Caco-2 (cell line): ENCODE measurements around the gene TFRC. TPM values are rescaled to one million over a fixed set of nuclear protein-coding genes. Genes with fewer than 3 reads are reported as not detected.

Source experiments
- BruUV-seq: library from RNA; stranded (reverse); fragments of 400-500 nt; replicated peaks from 2 replicates; lab custom pipeline; 2021; lab: Mats Ljungman, UMichigan
- CTCF ChIA-PET: fragments of 300-600 bp; sonication (Branson Sonifier 250); formaldehyde crosslinking; loops from one replicate; lab custom pipeline; 2022; ENCODE audit warnings: antibody characterized with exemption; lab: Charles Lee
- POLR2A ChIA-PET: fragments of 300-600 bp; sonication (Branson Sonifier 250); formaldehyde crosslinking; loops from one replicate; lab custom pipeline; 2022; ENCODE audit warnings: antibody characterized with exemption; lab: Charles Lee
- DNase-seq, 2 experiments: peaks; one replicate each; pipeline versions ENCODE4 v3.0.0 to v3.0.0-alpha.2; 2020 to 2022
- H3K27me3 ChIP-seq: replicated peaks from 2 replicates; pipeline ENCODE4 v1.6.0; 2011; ENCODE audit warnings: low read length; ENCODE audit not compliant: control insufficient read depth, insufficient read depth
- H3K36me3 ChIP-seq: 2 replicates; pipeline ENCODE4 v1.5.1; 2011; ENCODE audit warnings: low read length; ENCODE audit not compliant: control insufficient read depth, insufficient read depth
- H3K4me1 ChIP-seq: fragments of 250-450 bp; sonication (Bioruptor Pico); 2 replicates; pipeline ENCODE4 v1.5.1; 2020; ENCODE audit warnings: mild to moderate bottlenecking
- H3K4me3 ChIP-seq: 2 replicates; pipeline ENCODE4 v1.5.1; 2011; ENCODE audit warnings: low read depth, mild to moderate bottlenecking, control low read depth, low read length
- H3K9me3 ChIP-seq: fragments of 250-450 bp; sonication (Bioruptor Pico); 2 replicates; pipeline ENCODE4 v1.5.1; 2020; ENCODE audit warnings: mild to moderate bottlenecking, moderate library complexity
- H3K27ac Mint-ChIP-seq: one replicate; pipeline ENCODE4 v1.8.0; 2022; ENCODE audit warnings: mixed read lengths; ENCODE audit not compliant: unreplicated experiment
- H3K27me3 Mint-ChIP-seq: one replicate; pipeline ENCODE4 v1.8.0; 2022; ENCODE audit warnings: mixed read lengths; ENCODE audit not compliant: insufficient read depth, unreplicated experiment
- H3K36me3 Mint-ChIP-seq: one replicate; pipeline ENCODE4 v1.8.0; 2022; ENCODE audit warnings: mild to moderate bottlenecking, mixed read lengths; ENCODE audit not compliant: insufficient read depth, unreplicated experiment
- H3K4me1 Mint-ChIP-seq: one replicate; pipeline ENCODE4 v1.8.0; 2022; ENCODE audit warnings: low read depth, mixed read lengths; ENCODE audit not compliant: unreplicated experiment
- H3K4me3 Mint-ChIP-seq: one replicate; pipeline ENCODE4 v1.8.0; 2022; ENCODE audit warnings: mild to moderate bottlenecking, moderate library complexity, mixed read lengths; ENCODE audit not compliant: unreplicated experiment
- H3K9me3 Mint-ChIP-seq: one replicate; pipeline ENCODE4 v1.8.0; 2022; ENCODE audit warnings: mixed read lengths; ENCODE audit not compliant: unreplicated experiment
- CTCF ChIP-seq, 2 experiments: fragments of 200-600 bp in 1 of 2; IDR thresholded peaks; 1 replicate in 1 of 2; 2 replicates in 1 of 2; pipeline versions ENCODE4 v1.5.1 to v1.8.0; 2011 to 2022; ENCODE audit warnings: antibody characterized with exemption in 1 of 2, control low read depth in 1 of 2, inconsistent platforms in 1 of 2, low read depth in 1 of 2, low read length in 1 of 2, mild to moderate bottlenecking in 1 of 2, moderate library complexity in 1 of 2; ENCODE audit not compliant: insufficient read depth in 1 of 2, severe bottlenecking in 1 of 2, unreplicated experiment in 1 of 2
- intact Hi-C: fragments of 100-400 bp; cut with micrococcal nuclease; formaldehyde crosslinking; loops from one replicate; pipeline ENCODE4 v1.10.0; 2022; ENCODE audit not compliant: unreplicated experiment
- total RNA-seq: library from RNA; stranded (reverse); gene quantifications from 2 replicates; pipeline ENCODE4 v1.2.3, GENCODE V29; 2022

The TFRC gene
- total RNA-seq, 1 experiment from 2014 or later, result 267 TPM

GRCh38 chr3:196117809-196118208 lies 35.9 kb upstream of the TFRC start:
- H3K4me3 Mint-ChIP-seq, result no peak overlapping the region
- Histone ChIP-seq H3K4me1 (peaks cover 26% of the 10 kb centered on the region), H3K9me3 (no peaks in the 10 kb centered on the region), H3K36me3 (no peaks in the 10 kb centered on the region), H3K4me3 (no peak overlapping the region), H3K27me3 (no peaks in the 10 kb centered on the region)
- H3K27ac Mint-ChIP-seq, result no peak overlapping the region
- H3K9me3 Mint-ChIP-seq, result no peaks in the 10 kb centered on the region
- no peaks in the 10 kb centered on the region for H3K36me3 Mint-ChIP-seq
- no peak for TF ChIP-seq CTCF (IDR thresholded peaks at IDR 0.05; ENCODE audit: insufficient read depth in 1 of 2, low read depth in 1 of 2, low read length in 1 of 2, severe bottlenecking in 1 of 2, unreplicated experiment in 1 of 2)
- DNase-seq, result no peak
- ChIA-PET POLR2A (no interaction called here), CTCF (no interaction called here)
- BruUV-seq, result no TSS peak
- H3K27me3 Mint-ChIP-seq, result no peaks in the 10 kb centered on the region
- peaks cover 10% of the 10 kb centered on the region for H3K4me1 Mint-ChIP-seq
- intact Hi-C loops, result no loop called here

GRCh38 chr3:196115678-196116083 lies 33.8 kb upstream of the TFRC start:
- Mint-ChIP-seq H3K4me3 (no peak overlapping the region), H3K27ac (no peak overlapping the region), H3K36me3 (no peaks in the 10 kb centered on the region), H3K27me3 (no peaks in the 10 kb centered on the region), H3K9me3 (no peaks in the 10 kb centered on the region), H3K4me1 (peaks cover 4% of the 10 kb centered on the region)
- Histone ChIP-seq H3K36me3 (no peaks in the 10 kb centered on the region), H3K9me3 (no peaks in the 10 kb centered on the region), H3K4me1 (peaks cover 7% of the 10 kb centered on the region), H3K4me3 (no peak overlapping the region), H3K27me3 (no peaks in the 10 kb centered on the region)
- BruUV-seq, result no TSS peak
- intact Hi-C loops, result no loop called here
- no peak for DNase-seq
- no peak for TF ChIP-seq CTCF (IDR thresholded peaks at IDR 0.05; ENCODE audit: insufficient read depth in 1 of 2, low read depth in 1 of 2, low read length in 1 of 2, severe bottlenecking in 1 of 2, unreplicated experiment in 1 of 2)
- POLR2A ChIA-PET, result no interaction called here
- CTCF ChIA-PET, result no interaction called here

GRCh38 chr3:196111939-196112386 lies 30.1 kb upstream of the TFRC start:
- DNase-seq, result no peak
- H3K36me3 ChIP-seq, result no peaks in the 10 kb centered on the region
- TF ChIP-seq CTCF (IDR thresholded peaks at IDR 0.05; ENCODE audit: insufficient read depth in 1 of 2, low read depth in 1 of 2, low read length in 1 of 2, severe bottlenecking in 1 of 2, unreplicated experiment in 1 of 2), result no peak
- no peaks in the 10 kb centered on the region for H3K27me3 ChIP-seq
- peaks cover 8% of the 10 kb centered on the region for H3K36me3 Mint-ChIP-seq
- BruUV-seq, result no TSS peak
- H3K27me3 Mint-ChIP-seq, result no peaks in the 10 kb centered on the region
- H3K4me1 ChIP-seq, result peaks cover 8% of the 10 kb centered on the region
- H3K9me3 Mint-ChIP-seq, result no peaks in the 10 kb centered on the region
- H3K27ac Mint-ChIP-seq, result no peak overlapping the region
- H3K4me3 Mint-ChIP-seq, result no peak overlapping the region
- H3K9me3 ChIP-seq, result no peaks in the 10 kb centered on the region
- peaks cover 9% of the 10 kb centered on the region for H3K4me1 Mint-ChIP-seq
- ChIA-PET CTCF (no interaction called here), POLR2A (no interaction called here)
- intact Hi-C loops, result no loop called here
- H3K4me3 ChIP-seq, result no peak overlapping the region
